Middle frontal gyrus (tissue), 1 donor: ENCODE results near the gene ARSB.
"Not testable (repeated sequence)": the region's sequence is repeated elsewhere in the genome, so short reads cannot be mapped to it uniquely, and the experiment has no call there.

Experiments
- DNase-seq: peaks from one replicate; pipeline ENCODE4 v3.0.0-alpha.2; 2015; ENCODE audit warnings: low spot score; ENCODE audit errors: extremely low spot score

ARSB gene

DNA sequence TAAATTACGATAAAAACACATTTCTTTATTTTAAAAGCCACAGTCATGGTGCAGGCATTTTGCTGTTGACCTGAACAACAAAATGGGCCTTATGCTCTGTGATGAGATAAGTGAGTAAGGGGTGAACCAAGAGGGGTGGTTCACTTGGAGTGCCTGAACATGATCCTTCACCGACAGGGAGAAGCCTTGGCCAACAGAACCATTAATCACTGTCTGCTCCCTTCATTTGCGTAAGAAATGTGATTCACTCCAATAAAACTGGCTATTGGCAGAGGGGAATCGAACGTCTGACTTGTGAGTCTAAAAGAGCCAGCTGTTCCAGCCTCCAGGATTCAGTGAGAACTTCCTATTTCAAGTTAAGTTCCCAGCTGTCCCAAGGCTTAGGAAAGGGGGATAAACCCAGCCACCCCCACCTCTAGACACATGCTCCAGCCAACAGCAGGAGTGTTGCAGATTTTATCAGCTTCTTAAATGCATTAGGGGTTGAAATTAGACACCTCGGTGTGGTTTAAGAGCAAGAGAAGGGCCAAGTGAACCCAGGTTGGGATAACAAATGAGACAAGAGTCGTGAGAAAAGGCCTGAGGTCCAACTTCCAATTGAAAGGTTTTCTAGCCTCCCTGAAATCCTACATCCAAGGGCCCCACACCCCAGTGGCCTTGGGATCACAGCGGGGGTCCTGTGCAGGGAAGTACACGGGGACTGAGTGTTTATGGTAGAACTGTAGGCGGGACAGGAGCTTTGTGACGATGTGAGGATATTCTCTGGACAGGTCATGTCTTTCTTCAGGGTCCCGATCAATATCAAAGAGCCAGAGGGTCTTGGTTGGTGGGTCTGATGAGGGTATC is 205.1 kb downstream of the ARSB start:
- DNase-seq: no peak

DNA sequence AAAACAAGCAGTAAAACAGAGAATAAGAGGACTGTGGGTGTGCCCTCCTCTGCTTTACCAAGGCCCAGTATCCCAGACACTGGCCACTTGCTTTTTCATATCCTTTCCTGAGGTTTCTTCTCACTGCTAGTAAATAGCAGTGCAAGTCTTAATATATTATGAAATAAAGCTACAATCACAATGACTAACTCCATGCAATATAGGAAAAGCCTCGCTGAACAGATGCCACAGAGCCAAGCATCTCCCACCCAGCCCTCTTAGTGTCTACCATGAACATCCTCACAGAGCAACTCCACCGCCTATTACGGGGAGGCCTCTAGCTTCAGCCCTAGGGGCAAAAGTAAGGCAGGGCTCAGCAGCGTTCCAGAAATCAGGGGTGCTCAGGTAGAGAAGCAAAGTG is 205.8 kb downstream of the ARSB start:
- DNase-seq: no peak

DNA sequence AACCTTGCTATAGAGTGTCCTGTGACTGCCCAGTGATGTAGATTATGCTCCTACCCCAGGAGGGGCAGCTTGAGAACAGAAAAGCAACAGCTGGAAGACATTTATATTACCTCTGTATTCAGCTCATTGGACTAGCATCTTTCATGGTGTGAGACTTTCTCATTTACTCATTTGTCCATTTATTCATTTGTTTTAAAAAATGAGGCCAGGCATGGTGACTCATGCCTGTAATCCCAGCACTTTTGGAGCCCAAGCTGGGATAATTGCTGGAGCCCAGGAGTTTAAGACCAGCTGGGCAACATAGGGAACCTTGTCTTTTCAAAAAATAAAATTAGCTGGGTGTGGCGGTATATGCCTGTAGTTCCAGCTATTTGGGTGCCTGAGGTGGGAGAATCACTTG is 206.6 kb downstream of the ARSB start:
- DNase-seq: no peak

DNA sequence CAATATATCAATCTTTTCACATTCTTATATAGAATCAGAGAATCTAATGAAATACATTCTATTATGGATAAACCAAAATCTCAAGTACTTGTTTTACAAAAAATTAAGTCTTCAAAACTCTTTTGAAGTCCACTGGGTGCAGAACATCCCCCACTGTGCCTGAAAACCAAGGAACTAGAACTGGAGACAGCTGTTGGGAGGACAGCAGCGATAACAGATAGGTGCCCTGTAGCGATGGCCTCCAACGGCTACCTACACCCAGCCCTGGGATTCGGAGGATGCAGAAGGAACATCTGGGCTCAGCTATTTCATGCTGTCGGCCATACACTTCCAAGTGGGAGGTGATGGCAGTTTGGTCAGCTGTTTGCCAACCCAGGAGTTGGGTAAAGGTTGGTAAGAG is 207.2 kb downstream of the ARSB start:
- DNase-seq: no peak

DNA sequence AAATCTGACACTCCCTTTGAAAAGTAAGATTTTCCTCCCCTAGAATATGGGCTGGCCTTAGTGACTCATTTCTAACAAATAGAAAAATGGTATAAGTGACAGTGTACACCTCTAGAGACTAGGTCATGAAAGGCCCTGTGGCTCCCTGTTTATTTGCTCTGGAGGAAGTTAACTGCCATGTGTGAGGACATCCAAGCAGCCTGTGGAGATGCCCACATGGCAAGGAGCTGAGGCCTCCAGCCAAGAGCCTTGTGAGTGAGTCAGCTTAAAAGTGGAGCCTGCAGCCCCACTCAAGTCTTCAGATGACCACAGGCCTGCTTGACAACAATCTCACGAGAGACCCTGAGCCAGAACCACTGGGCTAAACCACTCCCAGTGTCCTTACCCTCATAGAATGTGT is 208.5 kb downstream of the ARSB start:
- DNase-seq: no peak

DNA sequence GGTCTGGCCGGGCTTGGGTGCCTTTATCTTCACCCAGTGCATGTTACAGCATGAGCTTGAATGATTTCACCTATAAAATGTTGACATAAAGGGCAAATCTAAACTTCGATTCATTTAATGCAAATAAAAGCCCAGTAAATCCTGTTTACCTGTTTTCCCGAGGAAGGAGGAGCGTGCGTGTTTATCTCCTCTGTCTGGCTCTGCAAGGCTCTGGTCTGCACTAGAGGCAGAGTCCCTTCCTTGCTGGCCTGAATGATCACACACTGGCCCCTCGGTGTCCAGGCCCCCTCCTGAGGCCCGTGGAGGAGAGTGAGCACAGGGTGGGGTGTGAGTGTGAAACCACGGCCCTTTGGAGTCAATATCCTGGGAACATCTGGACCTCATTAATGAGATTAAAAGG is 211.5 kb downstream of the ARSB start:
- DNase-seq: no peak

DNA sequence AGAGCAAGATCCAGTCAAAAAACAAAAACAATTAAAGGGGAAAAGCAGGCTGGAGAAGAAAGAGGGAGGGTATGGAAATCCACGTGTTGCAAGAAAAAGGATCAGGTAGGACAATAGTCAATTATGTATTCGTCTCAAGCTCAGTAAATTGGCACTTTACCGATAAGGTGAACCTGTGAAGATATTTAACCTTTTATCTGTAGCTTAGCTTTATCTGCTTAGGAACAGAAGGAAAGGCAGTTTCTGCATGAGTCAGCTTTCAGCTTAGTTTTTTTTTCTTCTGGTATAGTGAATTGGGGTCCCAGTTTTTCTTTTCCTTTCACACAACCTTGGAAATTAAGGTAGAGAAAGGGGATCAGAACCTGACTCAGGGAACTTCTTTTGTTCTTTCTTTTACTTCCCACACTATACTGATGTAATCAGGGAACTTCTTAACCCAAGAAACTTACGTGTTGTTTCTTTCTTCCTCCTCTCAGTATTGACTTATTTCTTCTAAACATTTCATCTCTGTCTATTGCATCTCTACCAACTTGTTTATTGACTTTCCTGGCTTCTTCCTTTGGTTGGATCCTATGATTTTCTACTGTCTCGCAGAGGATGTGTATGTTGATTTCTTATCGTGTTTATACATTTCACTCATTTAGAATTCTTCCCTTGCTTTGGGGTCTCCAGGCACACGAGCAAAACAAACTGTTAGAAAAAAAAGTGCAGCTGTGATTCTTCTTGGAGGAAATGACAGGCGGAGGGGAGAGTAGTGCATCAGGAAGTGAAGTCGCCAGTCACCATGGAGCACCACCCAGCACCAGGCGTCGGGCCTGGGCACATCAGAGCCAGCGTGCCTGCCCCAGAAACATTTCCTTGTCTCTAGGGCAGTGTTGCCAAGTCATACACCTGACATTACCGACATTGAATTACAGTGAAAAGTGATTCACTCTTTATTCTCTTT is 213.6 kb downstream of the ARSB start:
- no peak for DNase-seq

DNA sequence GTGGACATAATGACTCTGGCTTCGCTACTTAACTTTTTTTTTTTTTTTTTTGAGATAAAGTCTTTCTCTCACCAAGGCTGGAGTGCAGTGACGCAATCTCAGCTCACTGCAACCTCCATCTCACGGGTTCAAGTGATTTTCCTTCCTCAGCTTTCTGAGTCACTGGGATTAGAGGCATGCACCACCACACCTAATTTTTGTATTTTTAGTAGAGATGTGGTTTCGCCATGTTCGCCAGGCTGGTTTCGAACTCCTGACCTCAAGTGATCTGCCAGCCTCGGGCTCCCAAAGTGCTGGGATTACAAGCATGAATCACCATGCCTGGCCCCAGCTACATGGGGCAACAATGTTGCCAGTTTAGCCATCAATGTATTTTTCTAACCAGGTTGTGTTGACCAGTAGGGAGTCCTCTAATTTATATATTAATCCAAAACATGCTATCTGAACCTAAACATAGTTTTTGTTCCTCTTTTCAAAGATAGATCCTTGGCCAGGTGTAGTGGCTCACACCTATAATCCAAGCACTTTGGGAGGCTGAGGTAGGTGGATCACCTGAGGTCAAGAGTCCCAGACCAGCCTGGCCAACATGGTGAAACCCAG is 216.2 kb downstream of the ARSB start:
- no peak for DNase-seq

DNA sequence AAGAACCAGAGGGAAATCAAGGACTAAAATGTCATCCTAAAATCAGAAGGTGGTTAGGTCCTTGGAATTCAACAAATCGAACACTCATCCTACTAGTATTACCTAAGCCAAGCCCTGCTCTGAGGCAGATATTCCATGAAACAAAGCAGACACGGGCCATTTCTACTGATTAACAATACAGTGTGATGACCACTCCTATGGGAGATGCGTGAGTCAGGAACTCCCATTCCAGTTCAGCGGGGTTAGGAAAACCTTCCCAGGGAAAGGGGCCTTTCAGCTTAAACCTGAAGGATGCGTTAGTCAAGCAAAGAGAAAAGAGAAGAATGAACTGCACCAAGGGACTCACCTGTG is 218.7 kb downstream of the ARSB start:
- no peak for DNase-seq

DNA sequence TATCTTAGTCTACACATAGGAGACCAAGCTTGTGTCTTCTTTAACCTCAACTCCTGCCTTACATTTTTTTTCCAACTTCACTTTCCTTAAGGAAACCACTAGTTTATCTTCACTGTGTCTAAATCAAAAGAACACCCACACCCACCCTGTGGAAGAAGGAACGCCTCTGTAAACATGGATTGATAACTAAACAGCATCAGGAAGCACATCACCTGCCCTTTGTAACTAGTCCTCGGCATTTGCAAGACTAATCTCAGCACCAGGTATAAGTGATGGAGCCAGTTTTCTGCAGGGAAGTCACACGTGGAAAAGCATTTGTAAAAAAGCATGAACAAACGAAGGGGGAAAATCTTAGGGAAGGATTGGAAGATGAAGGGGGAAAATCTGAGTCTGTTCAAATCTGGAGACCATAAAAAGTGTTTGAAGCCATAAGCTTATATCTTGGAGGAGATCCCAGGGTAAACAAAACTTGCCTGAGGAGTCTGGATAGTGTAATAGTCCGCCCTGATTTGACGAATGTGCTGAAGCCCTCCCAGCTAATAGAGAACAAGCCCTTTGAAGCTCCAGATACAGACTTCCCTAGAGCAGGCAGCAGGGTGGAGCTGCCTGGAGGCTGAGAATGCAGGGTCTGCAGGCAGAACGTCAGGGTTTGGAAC is 219.2 kb downstream of the ARSB start:
- DNase-seq: no peak

DNA sequence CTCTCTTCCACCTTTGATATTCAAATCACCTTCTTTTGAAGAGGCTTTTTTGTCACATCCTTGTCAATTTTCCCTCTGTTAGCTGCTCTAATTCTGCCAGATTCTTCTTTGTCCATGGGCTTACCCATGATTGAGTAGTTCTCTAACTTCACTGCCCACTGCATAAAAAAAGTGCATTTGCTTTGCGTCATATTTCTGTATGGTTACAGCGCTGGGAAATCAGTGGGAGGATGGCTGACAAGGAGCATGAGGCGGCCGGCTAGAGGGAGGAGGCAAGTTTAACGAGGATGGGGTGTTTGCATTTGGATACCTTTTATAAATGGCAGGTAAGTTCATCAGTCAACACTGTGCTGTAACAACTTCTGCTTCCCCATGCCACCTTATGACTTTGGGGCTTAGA is 220.0 kb downstream of the ARSB start:
- no peak for DNase-seq

DNA sequence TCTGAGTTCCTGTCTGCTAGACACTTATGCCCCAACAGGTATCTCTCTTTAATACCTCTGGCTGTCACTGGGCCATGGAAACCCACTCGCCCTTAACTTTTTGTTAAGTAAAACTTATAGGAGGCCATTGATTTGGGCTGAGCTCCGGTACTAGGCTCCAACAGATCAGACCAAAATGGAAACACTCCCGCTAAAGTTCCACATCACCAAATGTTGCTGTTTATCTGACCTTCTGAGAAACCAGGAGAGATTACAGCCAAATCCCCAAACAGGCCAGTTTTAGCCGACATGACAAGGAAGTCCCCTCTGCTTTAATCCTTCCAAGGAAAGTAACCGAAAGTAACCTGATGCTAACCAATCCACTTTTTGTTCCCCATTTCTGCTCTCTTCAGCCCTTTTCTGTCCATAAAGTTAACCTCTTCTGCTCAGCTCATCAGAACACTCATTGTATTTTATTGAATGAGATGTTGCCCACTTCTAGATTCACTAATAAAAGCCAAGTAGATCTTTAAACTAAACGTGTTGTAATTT is 221.4 kb downstream of the ARSB start:
- no peak for DNase-seq

DNA sequence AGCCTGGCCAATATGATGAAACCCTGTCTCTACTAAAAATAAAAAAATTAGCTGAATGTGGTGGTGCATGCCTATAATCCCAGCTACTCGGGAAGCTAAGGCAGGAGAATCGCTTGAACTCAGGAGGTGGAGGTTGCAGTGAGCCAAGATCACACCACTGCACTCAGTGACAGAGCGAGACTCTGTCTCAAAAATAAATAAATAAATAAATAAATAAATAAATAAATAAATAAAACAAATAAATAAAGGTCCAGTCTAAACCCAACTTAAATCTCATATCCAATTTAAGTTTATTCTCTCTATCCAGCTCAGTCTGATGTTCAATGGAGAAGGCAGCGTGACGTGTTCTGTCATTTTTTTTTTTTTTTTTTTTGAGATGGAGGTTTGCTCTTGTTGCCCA is 222.4 kb downstream of the ARSB start:
- DNase-seq: not testable (repeated sequence)

DNA sequence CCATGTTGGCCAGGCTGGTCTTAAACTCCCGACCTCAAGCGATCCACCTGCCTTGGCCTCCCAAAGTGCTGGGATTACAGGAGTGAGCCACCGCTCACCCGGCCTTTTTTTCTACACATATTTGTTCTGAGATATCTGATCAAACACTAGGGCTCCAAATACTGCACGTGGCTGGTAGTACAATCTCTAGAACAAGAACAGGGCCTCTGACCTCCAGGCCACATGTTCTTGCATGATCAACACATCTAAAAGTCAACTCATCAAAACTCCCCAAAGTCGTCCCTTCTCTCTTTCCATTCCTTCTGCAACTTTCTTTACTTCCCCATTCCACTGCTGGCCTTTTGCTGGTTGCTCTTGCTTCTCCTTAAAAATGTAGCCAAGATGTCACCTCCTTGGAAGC is 223.3 kb downstream of the ARSB start:
- no peak for DNase-seq

DNA sequence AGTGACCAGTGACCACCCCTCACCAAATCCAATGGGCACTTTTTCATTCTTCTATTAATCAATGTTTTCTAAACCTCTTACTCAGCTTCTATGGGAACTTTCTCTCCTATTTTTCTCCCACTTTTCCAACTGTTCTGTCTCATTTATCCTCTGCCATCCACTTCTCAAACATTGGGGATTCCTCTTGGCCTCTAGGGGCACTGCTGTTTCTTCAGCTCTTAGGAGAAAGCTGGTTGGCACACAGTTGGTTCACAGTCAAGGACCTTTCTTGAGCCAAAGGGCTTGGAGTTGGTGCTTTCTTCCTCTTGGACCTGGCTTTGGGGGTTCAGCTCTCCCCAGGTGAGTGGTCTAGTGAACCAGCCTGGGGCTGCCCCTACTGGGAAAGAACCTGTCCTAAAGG is 224.3 kb downstream of the ARSB start:
- DNase-seq: no peak

DNA sequence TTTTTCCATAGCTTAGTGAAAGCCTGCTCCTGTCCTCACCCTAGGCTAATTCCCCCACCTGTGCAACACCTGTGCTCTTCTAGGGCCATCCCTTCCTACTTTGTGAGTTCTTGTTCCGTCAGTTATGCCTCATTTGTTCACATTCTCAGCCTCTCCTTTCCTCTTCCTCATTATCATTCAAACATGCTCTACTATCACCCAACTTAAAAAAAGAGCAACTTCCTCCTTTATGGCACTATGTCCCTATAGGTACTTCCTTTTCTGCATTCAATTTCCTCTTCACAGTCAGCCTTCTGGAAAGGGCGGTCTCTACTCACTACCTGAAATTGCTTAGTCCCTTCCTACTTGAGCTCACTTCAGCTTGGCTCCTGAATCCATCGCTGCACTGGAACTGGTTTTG is 224.7 kb downstream of the ARSB start:
- no peak for DNase-seq

DNA sequence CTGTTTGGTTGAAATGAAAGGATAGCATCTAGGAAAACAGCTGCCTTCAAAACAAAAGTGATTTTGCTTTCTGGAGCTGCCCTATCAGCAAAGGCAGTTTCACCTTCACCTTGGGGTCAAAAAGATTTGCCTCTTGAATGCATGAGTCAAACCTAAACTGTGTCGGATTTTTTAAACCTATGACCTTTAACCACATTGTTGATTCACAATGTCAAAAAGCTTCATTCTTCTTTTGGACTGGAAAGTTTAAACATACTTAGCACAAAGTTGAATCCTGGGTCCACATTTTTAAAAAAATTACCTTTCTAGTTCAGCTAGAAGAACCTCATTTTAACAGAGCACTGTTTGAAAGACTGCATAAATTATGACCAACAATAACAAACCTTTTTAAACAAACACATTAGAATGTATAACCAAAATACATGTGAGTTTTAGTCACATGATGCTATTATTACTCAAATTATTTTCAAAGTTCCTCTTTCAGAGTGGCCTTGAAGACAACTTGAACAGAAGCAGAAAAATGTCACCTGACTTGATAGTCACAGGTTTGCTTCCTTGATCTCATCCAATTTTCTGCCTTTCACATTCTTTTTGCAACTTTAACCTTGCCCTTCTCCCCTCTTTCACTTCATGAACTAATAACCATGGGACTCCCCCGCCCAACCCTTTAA is 226.8 kb downstream of the ARSB start:
- DNase-seq: no peak

DNA sequence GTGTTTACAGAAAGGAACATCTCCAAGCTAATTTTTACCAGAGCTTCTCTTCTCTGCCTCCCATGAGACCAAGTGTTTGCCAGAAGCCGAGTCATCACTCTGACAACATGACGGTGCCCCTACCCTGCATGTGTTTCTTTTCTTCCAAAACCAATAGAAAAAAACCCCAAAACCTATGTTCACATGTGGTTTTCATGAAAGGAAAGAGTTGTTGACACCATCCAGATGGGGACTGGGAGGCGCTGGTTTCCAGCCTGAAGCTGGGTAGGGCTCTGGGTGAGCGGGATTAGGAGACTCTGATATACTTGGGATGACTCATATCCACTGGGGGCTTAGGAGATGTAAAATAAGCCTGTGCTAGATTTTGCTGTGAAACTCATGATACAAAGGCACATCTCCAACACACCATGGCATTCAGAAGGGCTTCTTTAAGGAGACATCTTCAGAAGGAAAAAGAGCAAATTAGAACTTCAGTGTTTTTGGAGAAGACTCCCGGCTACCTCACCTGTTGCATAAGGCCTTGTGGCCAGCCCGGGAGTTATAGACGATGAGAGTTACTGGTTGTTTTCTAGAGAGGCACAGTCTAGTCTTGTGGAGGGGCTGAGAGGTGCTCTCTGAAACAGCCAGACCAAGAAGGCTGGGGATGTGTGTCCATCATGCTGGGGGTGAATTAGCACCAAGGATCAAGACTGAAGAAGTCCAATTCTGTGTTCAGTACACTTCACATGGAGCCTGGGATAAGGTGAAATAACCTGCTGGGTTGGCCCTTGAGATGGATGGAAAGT is 227.6 kb downstream of the ARSB start:
- no peak for DNase-seq

DNA sequence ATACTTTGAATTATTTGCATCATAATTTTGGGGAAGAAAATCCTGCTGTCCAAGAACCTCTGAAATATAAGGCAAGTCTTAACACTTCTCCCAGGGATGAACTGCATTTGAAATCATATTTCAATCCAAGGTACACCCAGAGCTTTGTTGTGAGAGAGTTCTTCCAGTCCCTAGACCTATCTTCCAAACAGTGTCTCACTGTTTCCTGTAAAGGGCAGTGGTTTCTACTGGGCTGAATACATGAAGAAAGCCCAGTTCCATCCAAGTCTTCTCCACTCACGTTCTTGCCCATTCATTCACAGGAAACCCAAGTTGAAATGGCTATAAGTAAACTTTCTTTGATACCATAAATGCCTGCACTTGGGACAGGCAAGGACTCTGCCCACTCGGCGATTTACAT is 228.3 kb downstream of the ARSB start:
- DNase-seq: no peak

DNA sequence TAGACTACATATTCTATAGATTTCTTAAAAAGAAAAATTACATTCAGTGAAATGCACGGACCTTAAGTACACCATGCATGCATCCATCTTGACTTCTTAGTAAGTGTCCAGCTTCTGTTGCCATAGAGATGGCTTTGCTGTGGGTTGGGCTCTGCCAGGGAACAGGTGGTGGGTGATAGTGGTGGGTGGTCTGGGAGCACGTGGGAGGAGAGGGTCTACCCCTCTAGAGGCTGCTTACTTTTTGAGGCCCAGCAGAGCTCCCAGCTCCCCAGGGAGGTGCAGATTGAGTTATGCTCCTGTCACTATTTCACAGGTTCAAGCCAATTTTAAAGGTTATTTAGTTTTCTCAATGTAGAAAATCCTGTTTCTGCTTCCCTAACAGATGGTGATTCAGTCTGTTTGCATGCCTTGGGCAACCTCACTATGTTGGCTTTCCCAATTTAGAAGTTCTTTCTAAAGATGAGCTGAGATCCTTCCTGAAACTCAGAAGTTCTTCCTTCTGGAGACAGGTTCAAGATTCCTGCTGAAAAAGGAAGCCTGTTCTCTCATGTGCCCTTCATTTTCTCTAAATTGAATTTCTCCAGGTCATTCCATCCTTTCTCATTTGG is 229.2 kb downstream of the ARSB start:
- no peak for DNase-seq
